ENCODE data around the gene ANKRD36C.
"Not testable (repeated sequence)": the region's sequence is repeated elsewhere in the genome, so short reads cannot be mapped to it uniquely, and the experiment has no call there.

The ANKRD36C gene

GRCh38 chr2:95796249-95797099 lies 195.2 kb downstream of the ANKRD36C start:
- not testable (repeated sequence) for DNase-seq

DNA sequence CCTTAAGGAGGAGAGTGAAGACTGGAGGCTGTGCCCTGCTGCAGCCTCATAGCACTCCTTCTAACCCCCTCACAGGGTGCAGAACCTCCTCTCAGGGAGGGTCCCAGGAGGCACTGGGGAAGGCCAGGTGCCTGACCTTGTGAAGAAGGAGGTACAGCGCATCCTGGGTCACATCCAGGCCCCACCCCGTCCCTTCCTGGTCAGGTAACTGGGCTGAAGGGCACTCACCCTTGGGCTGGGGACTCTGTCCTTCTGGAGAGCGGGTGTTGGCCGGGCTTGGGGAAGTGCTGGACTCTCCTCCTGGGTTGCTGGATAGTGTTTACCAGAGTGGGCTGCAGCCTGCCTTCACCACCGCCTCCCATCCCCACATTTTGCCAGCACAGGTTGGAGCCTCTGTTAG lies 197.7 kb downstream of the ANKRD36C start:
- DNase-seq, result not testable (repeated sequence)

DNA sequence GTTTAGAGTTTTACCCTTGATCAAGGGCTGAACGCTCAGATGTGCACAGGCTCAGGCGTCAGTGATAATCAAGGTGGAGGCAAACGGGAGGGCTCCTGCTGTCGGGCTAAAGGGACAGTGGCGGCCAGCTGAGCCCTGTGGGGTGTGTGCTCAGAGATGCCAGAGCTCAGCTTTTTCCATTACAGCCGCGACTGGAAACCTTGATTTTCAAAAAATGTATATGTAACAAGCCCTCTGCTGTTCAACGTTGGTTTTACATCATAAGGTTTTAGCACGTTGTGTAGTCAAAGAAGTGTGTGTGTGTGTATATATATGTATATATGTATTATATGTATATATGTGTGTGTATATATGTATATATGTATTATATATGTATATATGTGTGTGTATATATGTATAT lies 201.4 kb downstream of the ANKRD36C start:
- not testable (repeated sequence) for DNase-seq

GRCh38 chr2:95789385-95789784 lies 202.2 kb downstream of the ANKRD36C start:
- DNase-seq, result not testable (repeated sequence)

GRCh38 chr2:95788642-95789041 lies 203.0 kb downstream of the ANKRD36C start:
- not testable (repeated sequence) for DNase-seq

Measured in cortex of kidney (tissue), 1 donor.